DOHH2 (cell line): Measurements from ENCODE around the gene EMILIN3.

Experiments
- H3F3A ChIP-seq: fragments of 200-600 bp; sonication (generic), shearing (Covaris generic); 2 replicates; pipeline ENCODE4 v1.6.0; 2016; ENCODE audit warnings: antibody characterized with exemption, mild to moderate bottlenecking; ENCODE audit not compliant: control insufficient read depth, insufficient read depth
- H3K27ac ChIP-seq: fragments of 200-600 bp; sonication (generic); 2 replicates; pipeline ENCODE4 v1.5.1; 2014; ENCODE audit warnings: low read depth, mild to moderate bottlenecking, low read length, moderate library complexity
- H3K27me3 ChIP-seq: fragments of 200-600 bp; sonication (generic); 2 replicates; pipeline ENCODE4 v1.6.1; 2014; ENCODE audit warnings: mild to moderate bottlenecking, low read length, mixed read lengths; ENCODE audit not compliant: control insufficient read depth
- H3K36me3 ChIP-seq: fragments of 200-600 bp; sonication (generic); 2 replicates; pipeline ENCODE4 v1.6.1; 2014; ENCODE audit warnings: mild to moderate bottlenecking, low read length, moderate library complexity, mixed read lengths; ENCODE audit not compliant: control insufficient read depth
- H3K4me1 ChIP-seq: fragments of 200-600 bp; sonication (generic); 2 replicates; pipeline ENCODE4 v1.6.1; 2014; ENCODE audit warnings: mild to moderate bottlenecking, low read length, mixed read lengths; ENCODE audit not compliant: control insufficient read depth
- H3K4me2 ChIP-seq: fragments of 200-600 bp; sonication (generic); 2 replicates; pipeline ENCODE4 v1.6.0; 2014; ENCODE audit warnings: mild to moderate bottlenecking, low read length, moderate library complexity
- H3K4me3 ChIP-seq: fragments of 200-600 bp; sonication (generic); 2 replicates; pipeline ENCODE4 v1.5.1; 2014; ENCODE audit warnings: mild to moderate bottlenecking, low read length, mixed read lengths
- H3K79me2 ChIP-seq: fragments of 200-600 bp; sonication (generic); 2 replicates; pipeline ENCODE4 v1.6.1; 2014; ENCODE audit warnings: mild to moderate bottlenecking, low read length, mixed read lengths; ENCODE audit not compliant: control insufficient read depth
- H3K9me2 ChIP-seq: fragments of 200-600 bp; sonication (generic); replicated peaks from 2 replicates; pipeline ENCODE4 v1.6.1; 2014; ENCODE audit warnings: mild to moderate bottlenecking, low read length, mixed read lengths; ENCODE audit not compliant: control insufficient read depth
- H3K9me3 ChIP-seq: fragments of 200-600 bp; sonication (generic); 2 replicates; pipeline ENCODE4 v1.6.1; 2014; ENCODE audit warnings: antibody characterized with exemption, low read length, mixed read lengths; ENCODE audit not compliant: control insufficient read depth, insufficient read depth
- H4K20me1 ChIP-seq: fragments of 200-600 bp; sonication (generic); 2 replicates; pipeline ENCODE4 v1.6.0; 2014; ENCODE audit warnings: low read depth, mild to moderate bottlenecking, antibody characterized with exemption, low read length, moderate library complexity; ENCODE audit not compliant: control insufficient read depth, insufficient read depth
- CTCF ChIP-seq: fragments of 200-600 bp; sonication (generic); IDR thresholded peaks from one replicate; pipeline ENCODE4 v1.5.1; 2014; ENCODE audit warnings: antibody characterized with exemption, mild to moderate bottlenecking, low read depth, low read length; ENCODE audit not compliant: poor library complexity, severe bottlenecking
- EZH2phosphoT487 ChIP-seq: fragments of 200-600 bp; sonication (generic); IDR thresholded peaks from 2 replicates; pipeline ENCODE4 v1.6.1; 2017; ENCODE audit warnings: borderline replicate concordance, mild to moderate bottlenecking, antibody characterized with exemption, low read length, moderate library complexity, mixed read lengths

Gene EMILIN3

GRCh38 chr20:41365777-41366545 lies 657 bp downstream of the EMILIN3 start:
- TF ChIP-seq EZH2phosphoT487 (no peak), CTCF (no peak)
- Histone ChIP-seq H4K20me1 (no peaks in the 10 kb centered on the region), H3K79me2 (no peaks in the 10 kb centered on the region), H3F3A (no peaks in the 10 kb centered on the region), H3K4me1 (no peaks in the 10 kb centered on the region), H3K4me2 (no peak overlapping the region), H3K36me3 (no peaks in the 10 kb centered on the region), H3K4me3 (no peak overlapping the region), H3K9me2 (no peaks in the 10 kb centered on the region), H3K27me3 (no peaks in the 10 kb centered on the region), H3K27ac (no peak overlapping the region), H3K9me3 (0 out of 2 replicates have a peak, but pooled peaks cover 1% of the 10 kb centered on the region)

GRCh38 chr20:41364967-41365765 lies 1.5 kb downstream of the EMILIN3 start:
- H3K9me2 ChIP-seq = no peaks in the 10 kb centered on the region

GRCh38 chr20:41364236-41364855 lies 2.3 kb downstream of the EMILIN3 start:
- no peak overlapping the region for H3K4me2 ChIP-seq
- TF ChIP-seq EZH2phosphoT487 (no peak), CTCF (no peak)
- no peaks in the 10 kb centered on the region for H3K4me1 ChIP-seq
- H3F3A ChIP-seq = no peaks in the 10 kb centered on the region
- no peaks in the 10 kb centered on the region for H4K20me1 ChIP-seq
- no peaks in the 10 kb centered on the region for H3K36me3 ChIP-seq
- no peaks in the 10 kb centered on the region for H3K9me3 ChIP-seq
- no peaks in the 10 kb centered on the region for H3K9me2 ChIP-seq
- no peaks in the 10 kb centered on the region for H3K27me3 ChIP-seq
- H3K79me2 ChIP-seq = no peaks in the 10 kb centered on the region
- no peak overlapping the region for H3K27ac ChIP-seq
- no peak overlapping the region for H3K4me3 ChIP-seq

More at GRCh38 chr20:41364967-41365765, 1.5 kb downstream of the EMILIN3 start:
- H3K79me2 ChIP-seq = no peaks in the 10 kb centered on the region
- H3F3A ChIP-seq = no peaks in the 10 kb centered on the region
- H3K4me2 ChIP-seq = no peak overlapping the region
- H3K4me3 ChIP-seq = no peak overlapping the region
- H3K36me3 ChIP-seq = no peaks in the 10 kb centered on the region
- H4K20me1 ChIP-seq = no peaks in the 10 kb centered on the region
- H3K27me3 ChIP-seq = no peaks in the 10 kb centered on the region
- H3K9me3 ChIP-seq = no peaks in the 10 kb centered on the region
- no peaks in the 10 kb centered on the region for H3K4me1 ChIP-seq
- H3K27ac ChIP-seq = no peak overlapping the region
- TF ChIP-seq EZH2phosphoT487 = no peak
- no peak for TF ChIP-seq CTCF
